PC-3 (cell line): ENCODE results near the gene KPNA2.
"Not testable (repeated sequence)": the region's sequence is repeated elsewhere in the genome, so short reads cannot be mapped to it uniquely, and the experiment has no call there.

Experiments
- EZH2 ChIP-seq: fragments of 300-600 bp; sonication (generic); IDR thresholded peaks from one replicate; pipeline ENCODE4 v1.6.1; 2017; ENCODE audit warnings: antibody characterized with exemption, mild to moderate bottlenecking, low read length; ENCODE audit not compliant: unreplicated experiment
- EZH2phosphoT487 ChIP-seq: fragments of 300-600 bp; sonication (generic); IDR thresholded peaks from 2 replicates; pipeline ENCODE4 v1.6.1; 2018; ENCODE audit warnings: mild to moderate bottlenecking, antibody characterized with exemption, low read length, borderline replicate concordance
- TF ChIP-seq, protein P1 (sequence below): fragments of 300-600 bp; sonication (generic); conservative IDR thresholded peaks from 2 replicates; pipeline ENCODE4 v1.5.1; 2017; ENCODE audit warnings: antibody characterized with exemption, low read depth, mild to moderate bottlenecking, low read length

DNA sequence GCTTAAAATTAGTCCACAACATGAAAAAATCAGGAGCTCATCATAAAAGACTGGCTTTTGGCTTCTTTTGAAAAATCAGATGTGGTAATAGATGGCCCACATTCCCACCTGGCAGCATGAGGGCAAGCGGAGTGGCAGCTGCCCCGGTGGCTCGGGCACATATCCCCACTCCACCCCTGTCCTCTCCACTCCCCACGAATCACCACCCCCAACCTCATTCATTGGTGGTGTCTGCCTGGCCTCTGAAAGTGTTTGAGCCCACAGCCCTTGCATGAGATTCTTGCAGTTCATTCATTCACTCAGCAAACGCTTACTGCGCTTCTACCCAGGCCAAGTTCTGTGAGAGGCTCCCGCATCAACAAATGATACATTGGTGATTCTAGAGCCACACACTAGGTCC lies 29.8 kb downstream of the KPNA2 start:
- TF ChIP-seq, protein P1, sequence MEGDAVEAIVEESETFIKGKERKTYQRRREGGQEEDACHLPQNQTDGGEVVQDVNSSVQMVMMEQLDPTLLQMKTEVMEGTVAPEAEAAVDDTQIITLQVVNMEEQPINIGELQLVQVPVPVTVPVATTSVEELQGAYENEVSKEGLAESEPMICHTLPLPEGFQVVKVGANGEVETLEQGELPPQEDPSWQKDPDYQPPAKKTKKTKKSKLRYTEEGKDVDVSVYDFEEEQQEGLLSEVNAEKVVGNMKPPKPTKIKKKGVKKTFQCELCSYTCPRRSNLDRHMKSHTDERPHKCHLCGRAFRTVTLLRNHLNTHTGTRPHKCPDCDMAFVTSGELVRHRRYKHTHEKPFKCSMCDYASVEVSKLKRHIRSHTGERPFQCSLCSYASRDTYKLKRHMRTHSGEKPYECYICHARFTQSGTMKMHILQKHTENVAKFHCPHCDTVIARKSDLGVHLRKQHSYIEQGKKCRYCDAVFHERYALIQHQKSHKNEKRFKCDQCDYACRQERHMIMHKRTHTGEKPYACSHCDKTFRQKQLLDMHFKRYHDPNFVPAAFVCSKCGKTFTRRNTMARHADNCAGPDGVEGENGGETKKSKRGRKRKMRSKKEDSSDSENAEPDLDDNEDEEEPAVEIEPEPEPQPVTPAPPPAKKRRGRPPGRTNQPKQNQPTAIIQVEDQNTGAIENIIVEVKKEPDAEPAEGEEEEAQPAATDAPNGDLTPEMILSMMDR = not testable (repeated sequence)
- not testable (repeated sequence) for TF ChIP-seq EZH2, EZH2phosphoT487
